Thyroid gland (tissue), 4 donors: ENCODE measurements around the gene FLT4.

Experiments used
- POLR2A ChIP-seq, 2 donors: fragments of 450-650 bp; IDR thresholded peaks; one replicate each; pipeline ENCODE4 v1.6.1; 2017; ENCODE audit warnings: antibody characterized with exemption in 2 of 2, mild to moderate bottlenecking in 2 of 2, moderate library complexity in 1 of 2
- TF ChIP-seq, protein P1 (sequence below), 6 experiments: fragments of 200-600 bp in 3 of 6; fragments of 450-650 bp in 3 of 6; sonication (generic) in 3 of 6; IDR thresholded peaks; one replicate each; pipeline ENCODE4 v1.5.1; 2016 to 2019; ENCODE audit warnings: antibody characterized with exemption in 6 of 6, mild to moderate bottlenecking in 2 of 6, inconsistent platforms in 1 of 6, moderate library complexity in 1 of 6

DNA sequence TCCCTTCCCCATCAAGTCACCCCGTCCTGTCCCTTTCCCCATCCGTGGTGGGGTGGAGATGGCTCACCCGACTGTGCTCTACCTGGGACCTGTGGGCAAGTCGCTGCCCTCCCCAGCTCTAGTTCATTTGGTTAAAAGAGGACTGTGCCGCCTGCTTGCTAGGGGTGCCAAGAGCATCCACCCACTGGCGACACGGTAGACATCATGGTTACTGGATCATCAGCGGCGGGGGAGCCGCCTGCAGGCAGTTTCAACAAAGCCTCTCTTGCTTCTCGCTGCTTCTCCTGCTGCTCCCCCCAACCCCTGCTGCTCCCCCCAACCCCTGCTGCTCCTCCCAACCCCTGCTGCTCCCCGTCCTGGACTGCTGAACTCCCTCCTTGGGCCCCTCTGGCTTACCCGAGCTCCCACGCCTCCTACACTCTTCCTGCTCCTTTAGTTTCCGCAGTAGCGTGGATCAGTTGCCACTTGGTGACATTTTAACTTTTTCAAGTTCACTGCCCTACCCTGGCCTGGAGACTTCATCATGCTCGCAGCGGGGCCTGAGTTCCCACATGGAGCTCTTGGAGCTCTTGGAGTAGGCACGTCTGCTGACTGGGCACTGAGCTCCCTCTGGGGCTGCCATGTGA, 36.1 kb downstream of the FLT4 start:
- TF ChIP-seq, protein P1, sequence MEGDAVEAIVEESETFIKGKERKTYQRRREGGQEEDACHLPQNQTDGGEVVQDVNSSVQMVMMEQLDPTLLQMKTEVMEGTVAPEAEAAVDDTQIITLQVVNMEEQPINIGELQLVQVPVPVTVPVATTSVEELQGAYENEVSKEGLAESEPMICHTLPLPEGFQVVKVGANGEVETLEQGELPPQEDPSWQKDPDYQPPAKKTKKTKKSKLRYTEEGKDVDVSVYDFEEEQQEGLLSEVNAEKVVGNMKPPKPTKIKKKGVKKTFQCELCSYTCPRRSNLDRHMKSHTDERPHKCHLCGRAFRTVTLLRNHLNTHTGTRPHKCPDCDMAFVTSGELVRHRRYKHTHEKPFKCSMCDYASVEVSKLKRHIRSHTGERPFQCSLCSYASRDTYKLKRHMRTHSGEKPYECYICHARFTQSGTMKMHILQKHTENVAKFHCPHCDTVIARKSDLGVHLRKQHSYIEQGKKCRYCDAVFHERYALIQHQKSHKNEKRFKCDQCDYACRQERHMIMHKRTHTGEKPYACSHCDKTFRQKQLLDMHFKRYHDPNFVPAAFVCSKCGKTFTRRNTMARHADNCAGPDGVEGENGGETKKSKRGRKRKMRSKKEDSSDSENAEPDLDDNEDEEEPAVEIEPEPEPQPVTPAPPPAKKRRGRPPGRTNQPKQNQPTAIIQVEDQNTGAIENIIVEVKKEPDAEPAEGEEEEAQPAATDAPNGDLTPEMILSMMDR (IDR thresholded peaks at IDR 0.05), result no peak
- no peak for TF ChIP-seq POLR2A (IDR thresholded peaks at IDR 0.05)
